ENCODE data around the gene IL23R. TPM values are rescaled to one million over a fixed set of nuclear protein-coding genes. Genes with fewer than 3 reads are reported as not detected.

The IL23R gene, protein sequence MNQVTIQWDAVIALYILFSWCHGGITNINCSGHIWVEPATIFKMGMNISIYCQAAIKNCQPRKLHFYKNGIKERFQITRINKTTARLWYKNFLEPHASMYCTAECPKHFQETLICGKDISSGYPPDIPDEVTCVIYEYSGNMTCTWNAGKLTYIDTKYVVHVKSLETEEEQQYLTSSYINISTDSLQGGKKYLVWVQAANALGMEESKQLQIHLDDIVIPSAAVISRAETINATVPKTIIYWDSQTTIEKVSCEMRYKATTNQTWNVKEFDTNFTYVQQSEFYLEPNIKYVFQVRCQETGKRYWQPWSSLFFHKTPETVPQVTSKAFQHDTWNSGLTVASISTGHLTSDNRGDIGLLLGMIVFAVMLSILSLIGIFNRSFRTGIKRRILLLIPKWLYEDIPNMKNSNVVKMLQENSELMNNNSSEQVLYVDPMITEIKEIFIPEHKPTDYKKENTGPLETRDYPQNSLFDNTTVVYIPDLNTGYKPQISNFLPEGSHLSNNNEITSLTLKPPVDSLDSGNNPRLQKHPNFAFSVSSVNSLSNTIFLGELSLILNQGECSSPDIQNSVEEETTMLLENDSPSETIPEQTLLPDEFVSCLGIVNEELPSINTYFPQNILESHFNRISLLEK
- total RNA-seq: not detected in 2 replicates

DNA sequence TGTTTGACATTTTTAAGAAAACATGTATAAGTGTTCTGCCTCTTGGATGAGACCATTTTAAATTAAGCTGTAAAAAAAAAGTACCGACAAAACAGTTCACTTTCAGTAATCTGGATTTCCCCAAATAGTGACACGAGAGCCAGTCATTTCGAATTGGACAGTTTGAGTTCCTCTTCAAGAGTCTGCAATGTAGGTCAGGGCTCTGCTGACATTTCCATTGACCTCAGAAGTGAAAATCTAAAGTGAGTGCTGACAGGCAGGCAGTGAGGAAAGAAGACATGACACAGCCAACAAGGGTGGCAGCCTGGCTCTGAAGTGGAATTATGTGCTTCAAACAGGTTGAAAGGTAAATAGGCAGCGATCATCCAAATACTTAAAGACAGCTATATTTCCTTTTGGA, at the start of gene IL23R:
Gene IL23R, plus strand, starts transcription at position 259 of the 400 bp plus-strand sequence. CDS start 1,667 bp downstream, outside the sequence.

DNA sequence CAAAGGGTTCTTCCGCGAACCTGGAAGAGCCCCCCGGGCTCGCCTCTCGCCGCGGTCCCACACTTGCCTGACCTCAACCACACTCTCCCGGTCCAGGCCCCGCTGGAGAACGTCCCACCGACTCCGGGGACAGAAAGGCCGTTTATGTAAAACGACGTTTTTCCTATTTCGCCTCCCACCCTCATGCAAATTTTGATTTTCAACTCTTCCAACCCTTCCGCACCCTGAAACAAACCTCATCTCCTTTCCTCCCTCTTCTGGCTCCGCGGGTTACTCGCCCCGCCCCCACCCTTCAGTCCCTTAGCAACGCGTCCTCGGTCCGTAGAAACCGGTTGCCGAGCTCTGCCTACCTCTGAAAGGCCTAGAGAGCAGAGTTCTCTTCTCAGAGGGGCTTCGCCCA, 31.6 kb upstream of the IL23R start, which contains the start of gene C1orf141:
Gene C1orf141, minus strand, starts transcription at position 276 of the 400 bp plus-strand sequence. CDS start 7,730 bp downstream, outside the sequence.

DNA sequence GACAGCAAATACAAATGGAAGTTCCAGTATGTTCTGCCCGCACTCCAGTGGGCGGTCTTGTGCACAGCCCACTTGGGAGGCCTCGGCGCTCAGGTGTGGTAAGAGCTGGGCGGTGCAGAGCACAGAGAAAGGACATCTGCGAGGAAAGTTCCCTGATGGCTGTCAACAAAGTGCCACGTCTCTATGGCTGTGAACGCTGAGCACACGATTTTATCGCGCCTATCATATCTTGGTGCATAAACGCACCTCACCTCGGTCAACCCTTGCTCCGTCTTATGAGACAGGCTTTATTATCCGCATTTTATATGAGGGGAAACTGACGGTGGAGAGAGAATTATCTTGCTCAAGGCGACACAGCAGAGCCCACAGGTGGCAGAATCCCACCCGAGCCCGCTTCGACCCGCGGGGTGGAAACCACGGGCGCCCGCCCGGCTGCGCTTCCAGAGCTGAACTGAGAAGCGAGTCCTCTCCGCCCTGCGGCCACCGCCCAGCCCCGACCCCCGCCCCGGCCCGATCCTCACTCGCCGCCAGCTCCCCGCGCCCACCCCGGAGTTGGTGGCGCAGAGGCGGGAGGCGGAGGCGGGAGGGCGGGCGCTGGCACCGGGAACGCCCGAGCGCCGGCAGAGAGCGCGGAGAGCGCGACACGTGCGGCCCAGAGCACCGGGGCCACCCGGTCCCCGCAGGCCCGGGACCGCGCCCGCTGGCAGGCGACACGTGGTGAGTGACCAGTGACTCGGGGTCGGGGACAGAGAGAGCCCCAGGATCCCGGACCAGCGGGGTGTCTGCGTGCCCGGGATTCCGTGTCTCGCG, 141.2 kb downstream of the IL23R start, which contains the start of gene IL12RB2:
Gene IL12RB2, plus strand, starts transcription at position 623 of the 810 bp plus-strand sequence. CDS start 12,496 bp downstream, outside the sequence.

Other genes starting within 250 kb of the IL23R start
- 4.6 and 5.3 TPM in 2 replicates for gene DNAI4, start 241.6 kb upstream of the IL23R start, total RNA-seq
- 15.6 and 21.6 TPM in 2 replicates for gene MIER1, start 241.5 kb upstream of the IL23R start, total RNA-seq
- 13.0 and 17.4 TPM in 2 replicates for gene SLC35D1, start 112.3 kb upstream of the IL23R start, total RNA-seq
- gene C1orf141, start 31.5 kb upstream of the IL23R start, total RNA-seq: not detected in 2 replicates
- gene IL12RB2, start 141.4 kb downstream of the IL23R start, total RNA-seq: not detected in 2 replicates